Spleen (tissue), 7 donors: ENCODE data around the gene SDK2.

Source experiments
- POLR2A ChIP-seq, 3 donors: fragments of 450-650 bp; IDR thresholded peaks; one replicate each; pipeline ENCODE4 v1.5.1; 2017; ENCODE audit warnings: antibody characterized with exemption in 3 of 3, mild to moderate bottlenecking in 1 of 3
- TF ChIP-seq, protein P1 (sequence below), 11 experiments: fragments of 200-600 bp in 7 of 11; fragments of 450-650 bp in 4 of 11; sonication (generic) in 4 of 11; IDR thresholded peaks in 8 of 11; conservative IDR thresholded peaks in 3 of 11; 1 replicate in 7 of 11; 2 replicates in 4 of 11; pipeline versions ENCODE4 v1.4.0 to v1.8.0; 2016 to 2021; ENCODE audit warnings: antibody characterized with exemption in 11 of 11, inconsistent platforms in 4 of 11, mild to moderate bottlenecking in 1 of 11
- donor health status: DM: no; HTN: no; CAD: no; lungs with moderate emphysema.
- donor health status: DM: no; HTN: no; CAD: no.
- donor health status: DM: no; HTN: no; CAD: no.

DNA sequence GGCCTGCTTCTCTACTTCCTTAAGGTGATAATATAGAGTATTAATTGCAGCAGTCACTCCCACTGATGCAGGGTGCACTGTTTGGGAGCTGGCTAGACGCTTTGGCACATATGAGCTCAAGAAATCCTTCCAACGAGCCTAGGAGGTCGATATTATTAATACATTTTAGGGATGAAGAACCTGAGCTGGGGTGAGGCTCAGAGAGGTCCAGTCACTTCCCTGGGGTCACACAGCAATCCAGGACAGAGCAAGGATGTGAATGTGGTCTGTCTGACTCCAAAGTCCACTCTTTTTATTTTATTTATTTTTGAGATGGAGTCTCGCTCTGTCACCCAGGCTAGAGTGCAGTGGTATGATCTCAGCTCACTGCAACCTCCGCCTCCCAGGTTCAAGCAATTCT, 176.0 kb downstream of the SDK2 start:
- TF ChIP-seq POLR2A (IDR thresholded peaks at IDR 0.05) = no peak
- TF ChIP-seq, protein P1, sequence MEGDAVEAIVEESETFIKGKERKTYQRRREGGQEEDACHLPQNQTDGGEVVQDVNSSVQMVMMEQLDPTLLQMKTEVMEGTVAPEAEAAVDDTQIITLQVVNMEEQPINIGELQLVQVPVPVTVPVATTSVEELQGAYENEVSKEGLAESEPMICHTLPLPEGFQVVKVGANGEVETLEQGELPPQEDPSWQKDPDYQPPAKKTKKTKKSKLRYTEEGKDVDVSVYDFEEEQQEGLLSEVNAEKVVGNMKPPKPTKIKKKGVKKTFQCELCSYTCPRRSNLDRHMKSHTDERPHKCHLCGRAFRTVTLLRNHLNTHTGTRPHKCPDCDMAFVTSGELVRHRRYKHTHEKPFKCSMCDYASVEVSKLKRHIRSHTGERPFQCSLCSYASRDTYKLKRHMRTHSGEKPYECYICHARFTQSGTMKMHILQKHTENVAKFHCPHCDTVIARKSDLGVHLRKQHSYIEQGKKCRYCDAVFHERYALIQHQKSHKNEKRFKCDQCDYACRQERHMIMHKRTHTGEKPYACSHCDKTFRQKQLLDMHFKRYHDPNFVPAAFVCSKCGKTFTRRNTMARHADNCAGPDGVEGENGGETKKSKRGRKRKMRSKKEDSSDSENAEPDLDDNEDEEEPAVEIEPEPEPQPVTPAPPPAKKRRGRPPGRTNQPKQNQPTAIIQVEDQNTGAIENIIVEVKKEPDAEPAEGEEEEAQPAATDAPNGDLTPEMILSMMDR (IDR thresholded peaks at IDR 0.05 in 8 of 11, conservative IDR thresholded peaks at IDR 0.05 in 3 of 11) = no peak
